ENCODE results near the gene SLC29A3.

The SLC29A3 gene

GRCh38 chr10:71319800-71320392, 837 bp downstream of the SLC29A3 start:
- H3K4me3 ChIP-seq (ENCODE audit: low read depth, low read length): peak overlapping the region; percentile 60

GRCh38 chr10:71320592-71320991, 1.5 kb downstream of the SLC29A3 start:
- no peak overlapping the region for H3K4me3 ChIP-seq (ENCODE audit: low read depth, low read length)

- H3K4me3 ChIP-seq (ENCODE audit: low read depth, low read length): no peak overlapping the region
Observed at GRCh38 chr10:71321386-71321785, 2.3 kb downstream of the SLC29A3 start.

GRCh38 chr10:71323407-71323806, 4.3 kb downstream of the SLC29A3 start:
- H3K4me3 ChIP-seq (ENCODE audit: low read depth, low read length): no peak overlapping the region

GRCh38 chr10:71324743-71325142, 5.7 kb downstream of the SLC29A3 start:
- no peak overlapping the region for H3K4me3 ChIP-seq (ENCODE audit: low read depth, low read length)

- H3K4me3 ChIP-seq (ENCODE audit: low read depth, low read length): no peak overlapping the region
Observed at GRCh38 chr10:71325267-71325666, 6.2 kb downstream of the SLC29A3 start.

- no peak overlapping the region for H3K4me3 ChIP-seq (ENCODE audit: low read depth, low read length)
Observed at GRCh38 chr10:71326464-71326881, 7.4 kb downstream of the SLC29A3 start.

- H3K4me3 ChIP-seq (ENCODE audit: low read depth, low read length): no peak overlapping the region
Observed at GRCh38 chr10:71330789-71331404, 11.8 kb downstream of the SLC29A3 start.

GRCh38 chr10:71331736-71332135, 12.7 kb downstream of the SLC29A3 start:
- H3K4me3 ChIP-seq (ENCODE audit: low read depth, low read length): no peak overlapping the region

GRCh38 chr10:71332466-71332865, 13.4 kb downstream of the SLC29A3 start:
- no peak overlapping the region for H3K4me3 ChIP-seq (ENCODE audit: low read depth, low read length)

- H3K4me3 ChIP-seq (ENCODE audit: low read depth, low read length): no peak overlapping the region
Observed at GRCh38 chr10:71333129-71333887, 14.2 kb downstream of the SLC29A3 start.

GRCh38 chr10:71334221-71334791, 15.2 kb downstream of the SLC29A3 start:
- no peak overlapping the region for H3K4me3 ChIP-seq (ENCODE audit: low read depth, low read length)

GRCh38 chr10:71335173-71335708, 16.2 kb downstream of the SLC29A3 start:
- H3K4me3 ChIP-seq (ENCODE audit: low read depth, low read length): no peak overlapping the region

GRCh38 chr10:71336632-71337031, 17.6 kb downstream of the SLC29A3 start:
- H3K4me3 ChIP-seq (ENCODE audit: low read depth, low read length): no peak overlapping the region

GRCh38 chr10:71337219-71337701, 18.2 kb downstream of the SLC29A3 start:
- no peak overlapping the region for H3K4me3 ChIP-seq (ENCODE audit: low read depth, low read length)

- H3K4me3 ChIP-seq (ENCODE audit: low read depth, low read length): no peak overlapping the region
Observed at GRCh38 chr10:71338728-71339495, 19.9 kb downstream of the SLC29A3 start.

- H3K4me3 ChIP-seq (ENCODE audit: low read depth, low read length): no peak overlapping the region
Observed at GRCh38 chr10:71339796-71340589, 20.9 kb downstream of the SLC29A3 start.

- no peak overlapping the region for H3K4me3 ChIP-seq (ENCODE audit: low read depth, low read length)
Observed at GRCh38 chr10:71342573-71343391, 23.7 kb downstream of the SLC29A3 start.

GRCh38 chr10:71343392-71343773, 24.3 kb downstream of the SLC29A3 start:
- H3K4me3 ChIP-seq (ENCODE audit: low read depth, low read length): no peak overlapping the region

Data from iPS-11a (cell line).